ENCODE data around the gene RAPGEF2.
"Not testable (repeated sequence)": the region's sequence is repeated elsewhere in the genome, so short reads cannot be mapped to it uniquely, and the experiment has no call there.

The RAPGEF2 gene

GRCh38 chr4:159153669-159154068 is 50.8 kb downstream of the RAPGEF2 start:
- H4K20me1 ChIP-seq, result peaks cover 84% of the 10 kb centered on the region
- H3K9me3 ChIP-seq, result no peaks in the 10 kb centered on the region
- H3K4me2 ChIP-seq, result no peak overlapping the region
- H3K27ac ChIP-seq, result no peak overlapping the region
- no peaks in the 10 kb centered on the region for H3K27me3 ChIP-seq
- H3K4me1 ChIP-seq, result peaks cover 43% of the 10 kb centered on the region
- TF ChIP-seq Cebpa-rat (IDR thresholded peaks at IDR 0.05), result no peak
- H3K4me3 ChIP-seq, result no peak overlapping the region
- H3K9ac ChIP-seq, result no peak overlapping the region
- no peaks in the 10 kb centered on the region for H3K36me3 ChIP-seq

DNA sequence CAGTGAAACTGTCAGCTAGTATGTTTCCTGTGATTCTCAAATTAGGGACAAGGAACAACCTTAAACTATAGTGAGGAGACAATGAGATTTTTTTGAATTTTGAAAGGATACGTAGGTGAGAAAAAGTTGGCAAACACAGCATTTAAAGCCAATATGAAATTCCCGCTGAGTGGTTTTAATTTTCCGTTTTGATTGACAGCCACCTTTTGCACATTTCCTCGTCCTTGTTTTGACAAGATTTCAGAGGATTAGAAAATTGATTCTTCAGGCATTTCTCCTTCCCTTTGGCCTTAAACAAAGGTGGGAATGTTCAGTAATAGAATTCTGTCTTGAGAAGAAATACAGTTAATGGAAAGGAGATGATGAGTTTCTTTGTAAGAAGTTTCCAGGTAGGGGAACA is 52.2 kb downstream of the RAPGEF2 start:
- Histone ChIP-seq H3K36me3 (no peaks in the 10 kb centered on the region), H3K4me1 (peaks cover 56% of the 10 kb centered on the region), H3K9ac (no peak overlapping the region), H3K27ac (no peak overlapping the region), H3K27me3 (no peaks in the 10 kb centered on the region), H3K9me3 (no peaks in the 10 kb centered on the region), H4K20me1 (peaks cover 85% of the 10 kb centered on the region), H3K4me2 (peak overlapping the region; percentile 28; the same call in 1 of the 2 replicates), H3K4me3 (no peak overlapping the region)
- TF ChIP-seq Cebpa-rat (IDR thresholded peaks at IDR 0.05), result no peak

DNA sequence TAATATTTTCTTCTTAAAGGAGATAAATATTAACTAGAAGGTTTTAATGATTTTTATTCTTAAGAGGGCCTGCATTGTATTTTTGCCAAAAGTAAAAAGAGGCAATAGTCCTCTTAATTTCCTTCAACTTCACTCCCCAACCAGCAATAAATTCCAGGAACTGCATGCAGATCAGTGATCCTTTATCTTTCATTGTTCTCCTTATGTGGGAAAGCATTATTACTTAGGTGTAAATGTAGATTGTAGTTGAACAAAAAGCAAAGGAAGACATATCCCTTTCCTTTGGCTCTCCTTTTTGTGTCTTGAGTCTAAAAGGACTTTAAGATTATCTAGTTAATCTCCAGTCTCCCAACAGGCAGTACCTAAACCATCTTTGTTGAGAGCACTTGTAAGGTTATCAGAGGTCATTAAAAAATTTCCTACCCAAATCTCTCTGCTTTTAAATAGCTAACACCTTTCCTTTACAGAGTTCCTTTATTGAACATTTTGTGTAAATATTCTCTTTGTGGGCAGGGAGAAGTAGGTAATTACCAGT is 55.3 kb downstream of the RAPGEF2 start:
- Histone ChIP-seq H3K27me3 (no peaks in the 10 kb centered on the region), H3K27ac (peak overlapping the region; percentile 71; the same call in 1 of the 2 replicates), H3K4me3 (no peak overlapping the region), H3K9ac (no peak overlapping the region), H3K4me1 (peaks cover 60% of the 10 kb centered on the region), H4K20me1 (peaks cover 66% of the 10 kb centered on the region), H3K4me2 (peak overlapping the region; percentile 80), H3K36me3 (no peaks in the 10 kb centered on the region), H3K9me3 (no peaks in the 10 kb centered on the region)
- no peak for TF ChIP-seq Cebpa-rat (IDR thresholded peaks at IDR 0.05)

- peaks cover 58% of the 10 kb centered on the region; the same call in 1 of the 2 replicates for H4K20me1 ChIP-seq
- TF ChIP-seq Cebpa-rat (IDR thresholded peaks at IDR 0.05), result no peak
- H3K27me3 ChIP-seq, result no peaks in the 10 kb centered on the region
- no peaks in the 10 kb centered on the region for H3K36me3 ChIP-seq
- H3K4me3 ChIP-seq, result no peak overlapping the region
- no peaks in the 10 kb centered on the region for H3K9me3 ChIP-seq
- H3K4me1 ChIP-seq, result peaks cover 60% of the 10 kb centered on the region
- peak overlapping the region; percentile 71 for H3K27ac ChIP-seq
- peak overlapping the region; percentile 36 for H3K9ac ChIP-seq
- H3K4me2 ChIP-seq, result peak overlapping the region; percentile 80
Measured at GRCh38 chr4:159158985-159159384, 56.1 kb downstream of the RAPGEF2 start.

- peak overlapping the region; percentile 71 for H3K27ac ChIP-seq
- peak overlapping the region; percentile 80 for H3K4me2 ChIP-seq
Measured at GRCh38 chr4:159159611-159160010, 56.7 kb downstream of the RAPGEF2 start.

GRCh38 chr4:159160242-159160641 is 57.4 kb downstream of the RAPGEF2 start:
- peak overlapping the region; percentile 71 for H3K27ac ChIP-seq
- no peaks in the 10 kb centered on the region for H3K36me3 ChIP-seq
- H3K9ac ChIP-seq, result no peak overlapping the region
- H3K9me3 ChIP-seq, result no peaks in the 10 kb centered on the region
- H4K20me1 ChIP-seq, result peaks cover 46% of the 10 kb centered on the region; the same call in 1 of the 2 replicates
- H3K4me2 ChIP-seq, result peak overlapping the region; percentile 80
- H3K27me3 ChIP-seq, result no peaks in the 10 kb centered on the region
- H3K4me3 ChIP-seq, result no peak overlapping the region
- TF ChIP-seq Cebpa-rat (IDR thresholded peaks at IDR 0.05), result no peak
- peaks cover 52% of the 10 kb centered on the region for H3K4me1 ChIP-seq

More at GRCh38 chr4:159159611-159160010, 56.7 kb downstream of the RAPGEF2 start:
- Histone ChIP-seq H3K4me3 (no peak overlapping the region), H4K20me1 (peaks cover 52% of the 10 kb centered on the region; the same call in 1 of the 2 replicates), H3K9me3 (no peaks in the 10 kb centered on the region), H3K27me3 (no peaks in the 10 kb centered on the region), H3K36me3 (no peaks in the 10 kb centered on the region), H3K4me1 (peaks cover 59% of the 10 kb centered on the region), H3K9ac (0 out of 2 replicates have a peak overlapping the region, but pooled peaks have one; percentile 16)
- TF ChIP-seq Cebpa-rat (IDR thresholded peaks at IDR 0.05), result no peak

GRCh38 chr4:159161436-159161835 is 58.6 kb downstream of the RAPGEF2 start:
- Histone ChIP-seq H3K4me1 (peaks cover 58% of the 10 kb centered on the region), H4K20me1 (peaks cover 47% of the 10 kb centered on the region)
- not testable (repeated sequence) for H3K27me3 ChIP-seq, H3K36me3 ChIP-seq, H3K27ac ChIP-seq, H3K4me2 ChIP-seq, H3K4me3 ChIP-seq, H3K9ac ChIP-seq, H3K9me3 ChIP-seq

GRCh38 chr4:159162576-159162975 is 59.7 kb downstream of the RAPGEF2 start:
- no peak for TF ChIP-seq Cebpa-rat (IDR thresholded peaks at IDR 0.05)
- no peaks in the 10 kb centered on the region for H3K27me3 ChIP-seq
- no peak overlapping the region for H3K4me2 ChIP-seq
- no peaks in the 10 kb centered on the region for H3K36me3 ChIP-seq
- no peak overlapping the region for H3K9ac ChIP-seq
- H3K27ac ChIP-seq, result no peak overlapping the region
- peaks cover 47% of the 10 kb centered on the region for H4K20me1 ChIP-seq
- H3K4me1 ChIP-seq, result peaks cover 58% of the 10 kb centered on the region
- H3K4me3 ChIP-seq, result no peak overlapping the region
- no peaks in the 10 kb centered on the region for H3K9me3 ChIP-seq

DNA sequence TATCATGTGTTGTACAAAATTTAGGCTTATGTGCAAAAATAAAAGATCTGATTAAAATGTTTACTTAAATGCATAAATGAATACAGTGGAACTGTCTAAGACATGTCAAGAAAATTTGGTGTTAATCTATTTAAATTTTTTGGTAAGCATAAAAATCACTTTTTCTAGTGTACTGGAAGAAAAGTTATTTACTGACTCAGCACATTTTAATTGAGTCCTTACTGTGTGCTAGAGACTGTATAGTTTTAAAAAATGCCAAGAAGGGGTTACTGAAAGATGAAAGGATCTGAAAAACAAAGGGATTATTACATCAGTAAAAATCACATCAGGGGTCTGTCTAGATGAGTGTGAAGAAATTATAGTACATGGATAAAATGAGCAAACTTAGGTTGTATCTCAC is 60.6 kb downstream of the RAPGEF2 start:
- Histone ChIP-seq H3K9me3 (no peaks in the 10 kb centered on the region), H4K20me1 (peaks cover 45% of the 10 kb centered on the region), H3K9ac (no peak overlapping the region), H3K27me3 (no peaks in the 10 kb centered on the region), H3K27ac (no peak overlapping the region), H3K4me1 (peaks cover 51% of the 10 kb centered on the region), H3K4me2 (no peak overlapping the region), H3K36me3 (no peaks in the 10 kb centered on the region), H3K4me3 (no peak overlapping the region)
- no peak for TF ChIP-seq Cebpa-rat (IDR thresholded peaks at IDR 0.05)

- Histone ChIP-seq H3K36me3 (no peaks in the 10 kb centered on the region), H3K4me2 (peak overlapping the region; percentile 33; the same call in 1 of the 2 replicates), H3K27ac (no peak overlapping the region), H3K9ac (no peak overlapping the region), H3K4me3 (no peak overlapping the region), H4K20me1 (peaks cover 89% of the 10 kb centered on the region), H3K9me3 (no peaks in the 10 kb centered on the region), H3K27me3 (no peaks in the 10 kb centered on the region), H3K4me1 (peaks cover 50% of the 10 kb centered on the region)
- no peak for TF ChIP-seq Cebpa-rat (IDR thresholded peaks at IDR 0.05)
Measured at GRCh38 chr4:159169404-159170302, 66.8 kb downstream of the RAPGEF2 start.

Measured in BLaER1 (cell line).